ENCODE results near the gene SCAPER.

DNA sequence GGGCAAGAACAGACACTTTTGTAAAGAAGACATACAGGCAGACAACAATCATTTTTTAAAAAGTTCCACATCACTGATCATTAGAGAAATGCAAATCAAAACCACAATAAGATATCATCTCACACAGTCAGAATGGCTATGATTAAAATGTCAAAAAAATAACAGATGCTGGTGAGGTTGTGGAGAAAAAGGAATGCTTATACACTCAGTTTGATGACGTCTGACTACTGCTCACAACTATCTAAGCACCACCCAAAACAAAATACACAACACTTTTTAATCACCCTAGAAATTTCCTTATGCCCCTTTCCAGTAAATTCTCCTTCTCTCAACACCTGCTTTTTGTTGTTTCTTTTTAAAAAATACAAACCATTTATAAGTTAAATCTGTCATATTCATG, 339.8 kb downstream of the SCAPER start:
- TF ChIP-seq, protein P1, sequence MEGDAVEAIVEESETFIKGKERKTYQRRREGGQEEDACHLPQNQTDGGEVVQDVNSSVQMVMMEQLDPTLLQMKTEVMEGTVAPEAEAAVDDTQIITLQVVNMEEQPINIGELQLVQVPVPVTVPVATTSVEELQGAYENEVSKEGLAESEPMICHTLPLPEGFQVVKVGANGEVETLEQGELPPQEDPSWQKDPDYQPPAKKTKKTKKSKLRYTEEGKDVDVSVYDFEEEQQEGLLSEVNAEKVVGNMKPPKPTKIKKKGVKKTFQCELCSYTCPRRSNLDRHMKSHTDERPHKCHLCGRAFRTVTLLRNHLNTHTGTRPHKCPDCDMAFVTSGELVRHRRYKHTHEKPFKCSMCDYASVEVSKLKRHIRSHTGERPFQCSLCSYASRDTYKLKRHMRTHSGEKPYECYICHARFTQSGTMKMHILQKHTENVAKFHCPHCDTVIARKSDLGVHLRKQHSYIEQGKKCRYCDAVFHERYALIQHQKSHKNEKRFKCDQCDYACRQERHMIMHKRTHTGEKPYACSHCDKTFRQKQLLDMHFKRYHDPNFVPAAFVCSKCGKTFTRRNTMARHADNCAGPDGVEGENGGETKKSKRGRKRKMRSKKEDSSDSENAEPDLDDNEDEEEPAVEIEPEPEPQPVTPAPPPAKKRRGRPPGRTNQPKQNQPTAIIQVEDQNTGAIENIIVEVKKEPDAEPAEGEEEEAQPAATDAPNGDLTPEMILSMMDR (IDR thresholded peaks at IDR 0.05 in 2 of 3, conservative IDR thresholded peaks at IDR 0.05 in 1 of 3; ENCODE audit: control insufficient read depth in 2 of 3, extremely low read depth in 1 of 3, insufficient read depth in 1 of 3, low read depth in 3 of 3, low read length in 3 of 3): no peak
- TF ChIP-seq TAF1 (IDR thresholded peaks at IDR 0.05; ENCODE audit: borderline replicate concordance, low read depth, low read length): no peak

Data from GM12878 (cell line).